Activated CD8-positive, alpha-beta T cell treated with anti-CD3 and anti-CD28 coated beads for 36 hours (primary cell): Measurements from ENCODE around the gene SH3YL1. TPM values are rescaled to one million over a fixed set of nuclear protein-coding genes. Genes with fewer than 3 reads are reported as not detected.

Experiments
- ATAC-seq: fragments of 200-7000 bp; cut with Tn5 transposase; one replicate; pipeline ENCODE4 v1.10.0; 2021; ENCODE audit warnings: mild to moderate bottlenecking, moderate library complexity
- CTCF ChIA-PET: fragments of 350-600 bp; sonication (Branson Sonifier 250); formaldehyde crosslinking; loops from one replicate; lab custom pipeline; 2021; ENCODE audit warnings: antibody characterized with exemption; lab: Charles Lee
- POLR2A ChIA-PET: fragments of 350-600 bp; sonication (Branson Sonifier 250); formaldehyde crosslinking; loops from one replicate; lab custom pipeline; 2021; ENCODE audit warnings: antibody characterized with exemption; lab: Charles Lee
- DNase-seq: peaks from one replicate; pipeline ENCODE4 v3.0.0-alpha.2; 2020
- H3K27ac Mint-ChIP-seq: one replicate; pipeline ENCODE4 v1.8.0; 2021; ENCODE audit warnings: mild to moderate bottlenecking, mixed read lengths
- H3K27me3 Mint-ChIP-seq: one replicate; pipeline ENCODE4 v1.8.0; 2021; ENCODE audit warnings: mixed read lengths
- H3K36me3 Mint-ChIP-seq: one replicate; pipeline ENCODE4 v1.8.0; 2021; ENCODE audit warnings: low read depth, mixed read lengths
- H3K4me1 Mint-ChIP-seq: one replicate; pipeline ENCODE4 v1.8.0; 2021; ENCODE audit warnings: low read depth, mixed read lengths
- H3K4me3 Mint-ChIP-seq: one replicate; pipeline ENCODE4 v1.8.0; 2021; ENCODE audit warnings: mild to moderate bottlenecking, moderate library complexity, mixed read lengths
- H3K9me3 Mint-ChIP-seq: one replicate; pipeline ENCODE4 v1.8.0; 2021; ENCODE audit warnings: mixed read lengths
- intact Hi-C: fragments of 100-400 bp; cut with micrococcal nuclease; formaldehyde crosslinking; loops from one replicate; pipeline ENCODE4 v1.10.0; 2022
- total RNA-seq, 2 experiments: library from RNA; stranded (reverse); gene quantifications; one replicate each; pipeline ENCODE4 v1.2.3, GENCODE V29; 2021
- TF ChIP-seq, protein P1 (sequence below): fragments of 200-600 bp; IDR thresholded peaks from one replicate; pipeline ENCODE4 v1.8.0; 2022; ENCODE audit warnings: antibody characterized with exemption, mild to moderate bottlenecking

Gene SH3YL1
- total RNA-seq, 2 experiments from 2014 or later = 18.5 to 19.9 TPM

DNA sequence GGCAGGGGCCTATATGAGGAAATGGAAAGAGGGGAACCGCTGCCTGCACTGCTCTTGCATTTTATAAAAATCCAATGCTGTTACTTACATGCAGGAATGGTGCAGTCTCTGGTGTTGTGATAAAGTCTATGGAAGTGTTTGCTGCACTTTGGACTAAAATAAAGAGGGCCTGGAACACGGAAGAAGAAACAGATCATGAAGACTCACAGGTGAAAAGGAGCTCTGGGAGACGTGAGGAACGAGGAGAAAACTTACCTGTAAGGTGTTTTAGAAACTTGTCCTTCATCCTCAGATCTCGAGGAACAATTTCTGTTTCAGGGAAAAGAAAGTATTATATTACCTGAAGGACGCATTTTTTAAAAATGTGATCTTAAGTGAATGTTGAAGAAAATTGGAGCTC lies 22.2 kb upstream of the SH3YL1 start:
- no peak for DNase-seq
- no peak overlapping the region for H3K27ac Mint-ChIP-seq
- no peak for ATAC-seq
- intact Hi-C loops = no loop called here
- H3K27me3 Mint-ChIP-seq = peaks cover 23% of the 10 kb centered on the region
- H3K4me3 Mint-ChIP-seq = no peak overlapping the region
- CTCF ChIA-PET = interaction anchor here (0.9 to 2.0 kb wide), 3 partner anchors 9 to 39 kb away, joined by 3 to 5 read pairs (median 3); no protein-coding TSS in a partner anchor
- POLR2A ChIA-PET = interaction anchor here (0.5 to 1.8 kb wide), 3 partner anchors 10 to 71 kb away, joined by 3 to 7 read pairs (median 4); no protein-coding TSS in a partner anchor
- peaks cover 5% of the 10 kb centered on the region for H3K36me3 Mint-ChIP-seq
- peaks cover 12% of the 10 kb centered on the region for H3K4me1 Mint-ChIP-seq
- no peaks in the 10 kb centered on the region for H3K9me3 Mint-ChIP-seq
- TF ChIP-seq, protein P1, sequence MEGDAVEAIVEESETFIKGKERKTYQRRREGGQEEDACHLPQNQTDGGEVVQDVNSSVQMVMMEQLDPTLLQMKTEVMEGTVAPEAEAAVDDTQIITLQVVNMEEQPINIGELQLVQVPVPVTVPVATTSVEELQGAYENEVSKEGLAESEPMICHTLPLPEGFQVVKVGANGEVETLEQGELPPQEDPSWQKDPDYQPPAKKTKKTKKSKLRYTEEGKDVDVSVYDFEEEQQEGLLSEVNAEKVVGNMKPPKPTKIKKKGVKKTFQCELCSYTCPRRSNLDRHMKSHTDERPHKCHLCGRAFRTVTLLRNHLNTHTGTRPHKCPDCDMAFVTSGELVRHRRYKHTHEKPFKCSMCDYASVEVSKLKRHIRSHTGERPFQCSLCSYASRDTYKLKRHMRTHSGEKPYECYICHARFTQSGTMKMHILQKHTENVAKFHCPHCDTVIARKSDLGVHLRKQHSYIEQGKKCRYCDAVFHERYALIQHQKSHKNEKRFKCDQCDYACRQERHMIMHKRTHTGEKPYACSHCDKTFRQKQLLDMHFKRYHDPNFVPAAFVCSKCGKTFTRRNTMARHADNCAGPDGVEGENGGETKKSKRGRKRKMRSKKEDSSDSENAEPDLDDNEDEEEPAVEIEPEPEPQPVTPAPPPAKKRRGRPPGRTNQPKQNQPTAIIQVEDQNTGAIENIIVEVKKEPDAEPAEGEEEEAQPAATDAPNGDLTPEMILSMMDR = no peak

DNA sequence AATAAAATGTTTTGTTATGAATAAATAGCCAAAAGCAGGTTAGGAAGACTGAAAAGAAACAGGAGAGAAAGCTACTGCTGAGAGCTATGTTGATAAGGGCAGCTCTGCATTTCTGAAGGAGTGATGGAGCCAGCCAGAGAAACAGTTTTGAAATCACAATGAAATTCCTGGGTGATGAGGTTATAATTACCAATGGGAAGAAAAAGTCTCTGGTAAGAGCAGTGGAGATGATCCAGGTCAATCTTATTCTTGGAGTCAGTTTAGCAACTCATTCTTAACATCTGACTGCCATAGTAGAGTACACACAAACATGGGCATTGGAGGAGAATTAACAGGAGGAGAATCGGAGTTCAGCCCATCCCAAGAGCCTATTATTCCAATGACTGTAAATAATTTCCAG lies 21.7 kb upstream of the SH3YL1 start:
- POLR2A ChIA-PET = interaction anchor here (1.8 kb wide), 1 partner anchor 9 kb away, joined by 7 read pairs; no protein-coding TSS in a partner anchor
- H3K27ac Mint-ChIP-seq = no peak overlapping the region
- no peaks in the 10 kb centered on the region for H3K9me3 Mint-ChIP-seq
- H3K4me3 Mint-ChIP-seq = no peak overlapping the region
- peaks cover 20% of the 10 kb centered on the region for H3K27me3 Mint-ChIP-seq
- H3K4me1 Mint-ChIP-seq = peaks cover 12% of the 10 kb centered on the region
- TF ChIP-seq, protein P1 = no peak
- intact Hi-C loops = no loop called here
- CTCF ChIA-PET = interaction anchor here (0.9 to 2.0 kb wide), 3 partner anchors 9 to 39 kb away, joined by 3 to 5 read pairs (median 3); no protein-coding TSS in a partner anchor
- ATAC-seq (no peak), DNase-seq (no peak)
- H3K36me3 Mint-ChIP-seq = peaks cover 9% of the 10 kb centered on the region

DNA sequence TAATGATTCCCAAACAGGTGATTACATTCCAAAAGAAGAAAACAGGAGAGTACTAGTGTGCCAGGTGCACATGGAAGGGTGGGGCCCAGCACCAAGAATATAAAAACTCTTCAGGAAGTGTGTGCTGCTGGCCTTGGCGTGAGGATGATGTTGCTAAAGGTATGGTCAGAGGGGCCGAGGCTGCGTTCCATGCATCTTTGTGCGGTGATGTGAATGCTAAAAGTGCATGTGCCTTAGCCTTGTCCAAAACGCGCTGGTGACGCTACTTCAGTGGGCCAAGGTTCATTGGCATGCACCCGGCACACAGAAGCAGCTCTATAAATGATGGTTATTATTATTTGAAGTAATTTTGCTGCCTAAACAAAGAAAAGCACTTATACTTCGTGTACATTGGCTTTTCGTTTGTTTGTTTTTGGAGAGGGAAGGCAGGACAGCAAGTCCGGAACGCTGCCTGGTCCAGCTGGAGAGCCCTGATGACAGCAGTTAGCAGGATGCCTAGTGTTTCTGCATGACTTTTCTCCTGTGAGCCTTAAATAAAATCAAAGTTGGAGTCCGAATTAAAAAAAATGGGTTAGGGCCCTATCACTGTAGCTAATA lies 21.2 kb upstream of the SH3YL1 start:
- ATAC-seq = no peak
- H3K9me3 Mint-ChIP-seq = no peaks in the 10 kb centered on the region
- ChIA-PET CTCF (interaction anchor here (2.0 kb wide), 1 partner anchor 38 kb away, joined by 5 read pairs; no protein-coding TSS in a partner anchor), POLR2A (no interaction called here)
- no peak overlapping the region for H3K27ac Mint-ChIP-seq
- no peak overlapping the region for H3K4me3 Mint-ChIP-seq
- DNase-seq = no peak
- peaks cover 17% of the 10 kb centered on the region for H3K27me3 Mint-ChIP-seq
- peaks cover 11% of the 10 kb centered on the region for H3K4me1 Mint-ChIP-seq
- TF ChIP-seq, protein P1 = no peak
- peaks cover 11% of the 10 kb centered on the region for H3K36me3 Mint-ChIP-seq
- intact Hi-C loops = no loop called here

DNA sequence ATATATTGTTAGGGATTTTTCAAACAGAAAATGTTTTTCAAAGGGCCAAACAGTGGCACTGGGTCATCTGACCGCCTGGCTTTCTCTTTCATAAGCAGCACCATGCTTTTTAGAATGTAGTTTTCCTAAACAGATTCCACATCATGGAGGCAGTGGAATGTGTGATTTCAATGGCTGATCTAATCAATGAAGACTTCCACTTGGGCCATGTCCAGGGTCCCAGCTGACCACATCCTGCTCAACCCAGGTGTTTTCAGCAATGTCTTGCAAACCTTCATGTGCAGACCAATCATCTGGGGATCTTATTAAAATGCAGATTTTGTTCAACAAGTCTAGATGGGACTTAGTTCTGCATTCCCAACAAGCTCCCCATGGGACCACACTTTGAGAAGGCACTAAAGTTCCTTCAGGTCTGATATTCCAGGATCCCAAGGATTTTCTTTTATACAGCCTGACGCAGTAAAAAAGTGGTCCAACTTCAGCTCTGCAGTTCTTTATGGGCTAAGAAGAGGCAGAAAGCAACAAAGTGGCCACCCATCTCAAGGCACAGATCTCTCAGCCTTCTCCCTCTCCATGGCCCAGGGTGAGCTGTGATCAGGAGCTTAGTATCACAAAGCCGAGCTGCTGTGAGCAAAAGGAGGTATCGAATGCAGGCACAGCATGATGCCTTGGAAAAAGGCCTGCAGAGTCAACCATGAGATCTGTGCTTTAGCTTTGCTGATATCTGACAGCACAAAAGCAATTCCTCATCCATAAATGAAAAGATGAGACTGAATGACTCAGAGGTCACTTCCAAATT lies 20.4 kb upstream of the SH3YL1 start:
- no peak for ATAC-seq
- Mint-ChIP-seq H3K27ac (no peak overlapping the region), H3K27me3 (peaks cover 11% of the 10 kb centered on the region), H3K4me1 (peaks cover 6% of the 10 kb centered on the region), H3K4me3 (no peak overlapping the region), H3K36me3 (peaks cover 17% of the 10 kb centered on the region), H3K9me3 (no peaks in the 10 kb centered on the region)
- ChIA-PET CTCF (no interaction called here), POLR2A (no interaction called here)
- TF ChIP-seq, protein P1 = no peak
- DNase-seq = no peak
- intact Hi-C loops = no loop called here
